GM04504 (cell line): Measurements from ENCODE around the gene AP4E1.
"Not testable (repeated sequence)": the region's sequence is repeated elsewhere in the genome, so short reads cannot be mapped to it uniquely, and the experiment has no call there.

ENCODE experiments used
- DNase-seq: peaks from one replicate; pipeline ENCODE4 v3.0.0-alpha.2; 2012; ENCODE audit warnings: low read depth

AP4E1 gene

GRCh38 chr15:50908209-50909009 is at the start of gene AP4E1:
Gene AP4E1, plus strand, starts transcription at chr15:50908683. Its CDS starts 96 bp downstream, at chr15:50908779.
- DNase-seq, result peak; percentile 85

- no peak for DNase-seq
These were observed 47.7 kb upstream of the AP4E1 start for GRCh38 chr15:50860824-50861223.

GRCh38 chr15:50862553-50862952 is 45.9 kb upstream of the AP4E1 start:
- DNase-seq, result no peak

- no peak for DNase-seq
These were observed 43.6 kb upstream of the AP4E1 start for GRCh38 chr15:50864873-50865272.

- DNase-seq, result no peak
These were observed 42.7 kb upstream of the AP4E1 start for GRCh38 chr15:50865515-50866353.

- no peak for DNase-seq
These were observed 36.7 kb upstream of the AP4E1 start for GRCh38 chr15:50871832-50872231.

- no peak for DNase-seq
These were observed 35.6 kb upstream of the AP4E1 start for GRCh38 chr15:50872832-50873426.

- no peak for DNase-seq
These were observed 34.5 kb upstream of the AP4E1 start for GRCh38 chr15:50873935-50874361.

- not testable (repeated sequence) for DNase-seq
These were observed 33.2 kb upstream of the AP4E1 start for GRCh38 chr15:50875238-50875637.

- DNase-seq, result no peak
These were observed 32.1 kb upstream of the AP4E1 start for GRCh38 chr15:50876260-50876988.

GRCh38 chr15:50876989-50877360 is 31.5 kb upstream of the AP4E1 start:
- peak; percentile 92 for DNase-seq

- DNase-seq, result no peak
These were observed 29.4 kb upstream of the AP4E1 start for GRCh38 chr15:50879016-50879617.

GRCh38 chr15:50880206-50880605 is 28.3 kb upstream of the AP4E1 start:
- no peak for DNase-seq

GRCh38 chr15:50880651-50881114 is 27.8 kb upstream of the AP4E1 start:
- DNase-seq, result peak; percentile 45

- DNase-seq, result no peak
These were observed 27.1 kb upstream of the AP4E1 start for GRCh38 chr15:50881121-50882048.

GRCh38 chr15:50883903-50884302 is 24.6 kb upstream of the AP4E1 start:
- DNase-seq, result no peak

- DNase-seq, result no peak
These were observed 23.9 kb upstream of the AP4E1 start for GRCh38 chr15:50884540-50884939.

GRCh38 chr15:50886139-50886467 is 22.4 kb upstream of the AP4E1 start:
- DNase-seq, result no peak

- DNase-seq, result no peak
These were observed 21.7 kb upstream of the AP4E1 start for GRCh38 chr15:50886611-50887345.

- DNase-seq, result no peak
These were observed 20.4 kb upstream of the AP4E1 start for GRCh38 chr15:50888054-50888453.
